Activated T-helper 9 cell treated with anti-CD3 and anti-CD28 coated beads, Interleukin-2, amount 50 U/mL, for 16 hours (primary cell): Measurements from ENCODE around the gene CXCL10.
"Not testable (repeated sequence)": the region's sequence is repeated elsewhere in the genome, so short reads cannot be mapped to it uniquely, and the experiment has no call there.

Experiments used
- DNase-seq: peaks from one replicate; pipeline ENCODE4 v3.0.0-alpha.2; 2020; ENCODE audit warnings: low read depth

The CXCL10 gene

DNA sequence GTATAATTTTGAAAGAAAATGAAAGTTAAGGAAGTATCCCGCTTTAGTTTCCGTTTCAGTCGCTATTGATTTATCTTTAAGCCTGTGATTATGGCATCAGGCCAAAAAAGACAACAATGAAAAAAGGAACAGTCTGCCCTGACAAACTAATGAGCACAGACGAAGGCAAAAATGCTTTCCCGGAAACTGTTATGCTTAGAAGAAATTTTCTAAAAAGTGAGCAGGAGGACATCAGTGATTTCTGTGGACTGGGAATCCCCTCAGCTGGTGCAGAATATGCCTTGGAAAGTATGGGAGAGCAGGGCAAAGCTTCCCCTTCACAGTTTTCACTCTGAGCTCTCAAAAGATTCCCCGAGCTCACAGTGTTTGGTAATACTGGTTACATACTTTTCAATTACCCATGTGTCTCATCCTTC, 5.1 kb upstream of the CXCL10 start:
- no peak for DNase-seq

DNA sequence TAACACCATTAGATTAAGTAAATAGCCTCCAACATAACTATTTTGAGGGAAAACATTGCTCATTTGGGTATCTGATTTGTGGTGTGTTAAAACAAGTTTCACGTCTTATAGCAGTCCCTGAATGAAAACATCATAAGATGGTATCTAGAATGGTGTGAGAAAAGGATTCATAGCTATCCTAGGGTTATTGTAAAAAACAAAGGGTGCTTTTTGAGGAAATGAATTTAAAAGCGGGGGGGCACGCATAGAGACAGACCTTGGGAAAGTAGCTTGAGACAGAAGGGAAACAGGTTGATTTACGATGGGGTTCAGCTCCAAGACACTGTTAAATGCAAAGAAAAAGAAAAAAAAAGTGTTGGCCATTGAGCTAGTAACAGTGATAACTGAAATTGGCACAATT, 768 bp upstream of the CXCL10 start:
- DNase-seq: no peak

DNA sequence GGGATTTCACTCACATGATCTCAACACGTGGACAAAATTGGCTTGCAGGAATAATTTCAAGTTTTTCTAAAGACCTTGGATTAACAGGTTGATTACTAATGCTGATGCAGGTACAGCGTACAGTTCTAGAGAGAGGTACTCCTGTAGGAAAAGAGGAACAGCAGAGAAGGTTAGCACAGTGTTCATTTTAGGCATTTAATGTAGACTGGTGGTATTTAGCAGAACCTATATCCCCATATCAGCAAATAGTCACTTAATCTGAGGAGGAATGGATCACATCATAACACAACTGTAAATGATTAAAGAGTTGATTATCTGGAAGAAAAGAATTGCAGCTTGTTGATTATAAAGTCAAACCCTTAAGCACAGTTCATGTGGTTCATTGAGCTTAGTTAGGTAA, 620 bp downstream of the CXCL10 start:
- no peak for DNase-seq

DNA sequence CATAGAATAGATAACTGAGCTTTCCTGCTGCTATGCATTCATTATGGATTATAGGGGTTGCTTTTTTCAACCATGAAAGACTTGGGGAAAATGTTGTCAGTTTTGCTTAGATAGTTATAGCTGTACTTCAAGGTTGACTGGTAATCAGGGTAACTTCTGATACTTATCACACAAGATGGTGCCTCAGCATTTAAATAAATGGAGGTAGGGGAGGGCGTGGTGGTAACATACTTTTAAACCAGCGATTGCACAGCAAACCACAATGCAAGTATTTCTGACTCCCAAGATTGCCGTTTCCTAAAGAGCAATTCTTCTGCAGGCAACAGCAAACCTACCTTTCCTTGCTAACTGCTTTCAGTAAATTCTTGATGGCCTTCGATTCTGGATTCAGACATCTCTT, 1.3 kb downstream of the CXCL10 start:
- DNase-seq: no peak

DNA sequence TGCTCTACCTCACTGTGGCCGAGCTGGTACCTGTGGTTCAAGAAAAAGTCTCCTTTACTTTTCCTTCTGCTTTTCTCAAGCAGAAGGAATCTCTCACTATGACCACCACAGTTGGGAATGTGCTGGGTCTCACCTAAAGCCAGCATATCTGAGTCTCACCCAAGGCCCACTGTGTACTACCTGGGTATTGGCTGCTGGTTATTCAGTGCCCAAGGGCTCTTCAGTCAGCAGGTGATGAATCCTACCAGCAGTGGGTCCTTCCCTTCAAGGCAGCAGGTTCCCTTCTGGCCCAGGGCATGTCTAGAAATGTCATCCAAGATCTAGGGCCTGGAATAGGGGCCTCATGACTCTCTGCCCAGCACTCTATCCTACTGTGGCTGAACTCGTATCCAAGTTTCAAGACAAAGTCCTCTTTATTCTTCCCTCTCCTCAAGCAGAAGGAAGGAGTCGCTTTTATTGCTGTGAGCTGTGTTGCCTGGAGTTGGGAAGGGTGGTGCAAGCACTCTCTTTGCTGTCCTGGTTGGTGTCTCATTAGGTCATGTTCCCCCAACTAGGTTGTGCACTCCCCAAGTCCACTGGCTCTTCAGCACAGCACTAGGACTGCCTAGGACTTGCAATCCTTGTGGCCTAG, 6.1 kb downstream of the CXCL10 start:
- no peak for DNase-seq

DNA sequence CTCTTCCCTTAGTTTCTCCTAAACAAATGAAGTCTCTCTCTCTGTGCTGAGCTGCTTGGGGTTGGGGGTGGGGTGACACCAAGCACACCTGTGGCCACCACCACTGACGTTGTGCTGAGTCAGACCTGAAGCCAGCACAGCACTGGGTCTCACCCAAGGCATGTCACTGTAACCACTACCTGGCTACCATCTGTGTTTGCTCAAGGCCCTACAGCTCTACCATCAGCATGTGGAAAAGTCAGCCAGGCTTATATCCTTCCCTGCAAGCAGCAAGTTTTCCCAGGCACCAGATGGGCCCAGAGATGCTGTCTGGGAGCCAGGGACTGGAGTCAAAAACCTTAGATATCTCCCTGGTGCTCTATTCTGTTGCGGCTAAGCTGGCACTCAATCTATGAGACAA, 6.9 kb downstream of the CXCL10 start:
- no peak for DNase-seq

DNA sequence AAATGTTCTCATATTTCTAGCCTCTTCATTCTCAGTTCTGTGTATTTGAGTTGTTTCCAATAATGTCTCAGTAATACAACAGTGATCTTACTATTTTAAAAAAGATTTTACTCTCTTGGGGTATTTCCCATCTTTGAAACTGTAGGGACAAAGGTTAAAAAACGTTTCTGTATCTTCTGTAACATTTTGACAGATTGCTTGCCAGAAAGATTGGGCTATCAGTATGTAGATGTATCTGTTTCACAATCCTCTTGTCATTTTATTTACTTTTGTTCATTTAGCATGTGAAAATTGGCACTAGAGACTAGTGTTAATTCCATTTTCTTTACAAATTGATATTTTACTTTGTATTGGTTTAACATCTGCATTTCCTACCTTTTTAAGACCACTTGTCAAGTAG, 9.8 kb downstream of the CXCL10 start:
- no peak for DNase-seq

DNA sequence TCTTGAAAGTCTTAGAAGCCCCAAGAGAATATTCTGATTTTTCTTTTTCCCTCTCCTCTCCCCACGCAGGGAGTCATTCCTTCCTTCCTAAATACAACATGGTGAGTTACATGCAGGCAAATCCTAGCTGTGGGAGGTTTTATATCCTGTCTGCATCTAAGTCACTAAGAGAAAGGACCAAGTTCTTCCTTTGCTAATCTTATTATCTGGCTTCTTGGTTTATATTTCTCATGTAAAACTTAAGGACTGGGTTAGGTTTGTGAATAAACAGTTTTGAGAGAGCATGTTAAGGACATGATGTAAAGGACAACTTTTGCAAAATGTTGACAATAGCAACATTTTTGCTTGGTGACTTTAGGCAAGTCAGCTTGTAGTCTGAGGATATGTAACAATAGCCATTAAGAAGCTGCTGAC, 10.9 kb downstream of the CXCL10 start:
- DNase-seq: no peak

DNA sequence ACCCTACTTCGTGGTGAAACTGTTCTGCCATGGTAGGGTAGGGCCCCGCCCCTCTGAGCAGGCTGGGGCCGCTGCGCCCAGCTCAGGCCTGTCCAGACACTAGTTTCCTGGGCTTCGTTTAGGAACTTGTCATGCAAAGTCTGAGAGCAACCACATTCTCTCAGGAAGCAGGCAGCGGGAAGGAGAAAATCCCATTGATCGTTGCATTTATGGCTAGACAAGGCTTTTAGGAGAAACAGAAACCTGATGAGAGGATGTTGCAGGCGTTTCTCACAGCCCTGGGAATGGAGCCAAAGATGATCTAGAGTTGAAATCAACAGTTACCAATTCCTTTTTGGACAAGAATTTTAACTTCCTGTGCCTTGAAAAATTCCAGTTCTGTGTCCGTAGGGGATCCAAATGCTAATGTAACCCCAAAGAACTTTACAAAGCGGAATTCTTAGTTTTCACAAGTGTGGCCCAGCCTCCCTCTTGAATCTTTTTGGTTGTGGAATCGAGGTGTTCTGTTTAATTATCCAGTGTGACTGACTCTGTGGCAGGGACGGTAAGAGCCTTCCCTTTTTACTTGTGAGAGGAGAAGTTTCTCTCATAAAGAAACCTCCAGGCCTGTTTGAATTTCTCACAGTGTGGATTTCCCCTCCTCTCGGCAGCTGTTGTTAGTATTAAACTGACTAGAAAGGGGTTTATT, 11.5 kb downstream of the CXCL10 start:
- DNase-seq: no peak

DNA sequence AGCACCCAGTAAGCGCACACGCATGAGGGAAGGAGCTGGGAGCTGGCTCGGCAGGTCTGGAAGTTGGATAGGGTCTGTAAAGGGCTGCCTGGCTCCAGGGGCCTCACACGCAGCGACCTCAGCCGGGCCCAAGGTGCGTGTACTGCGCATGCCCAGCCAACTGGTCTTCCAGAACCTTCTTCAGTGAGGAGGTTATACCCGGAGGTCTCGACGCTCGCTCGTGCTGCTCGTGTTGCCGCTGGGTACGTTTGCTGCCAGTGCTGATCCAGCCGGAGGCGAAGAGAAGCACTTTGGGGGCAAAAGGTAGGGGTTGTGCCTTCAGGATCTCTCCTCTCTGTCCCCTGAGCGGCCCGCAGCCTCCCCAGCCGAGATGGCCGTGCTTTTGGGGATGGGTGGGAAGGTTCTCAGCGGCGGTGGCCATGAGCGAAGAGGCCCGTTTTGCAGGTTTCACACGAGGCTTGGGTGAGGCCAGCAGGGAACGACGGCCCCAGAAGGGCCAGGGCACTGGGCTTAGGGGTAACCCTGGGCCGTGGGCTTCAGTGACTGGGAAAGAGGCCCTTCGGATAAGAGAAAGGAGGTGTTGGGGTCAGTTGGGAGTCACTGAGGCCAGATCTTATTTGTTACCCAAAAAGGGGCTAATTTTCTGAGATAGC, 12.2 kb downstream of the CXCL10 start:
- no peak for DNase-seq

DNA sequence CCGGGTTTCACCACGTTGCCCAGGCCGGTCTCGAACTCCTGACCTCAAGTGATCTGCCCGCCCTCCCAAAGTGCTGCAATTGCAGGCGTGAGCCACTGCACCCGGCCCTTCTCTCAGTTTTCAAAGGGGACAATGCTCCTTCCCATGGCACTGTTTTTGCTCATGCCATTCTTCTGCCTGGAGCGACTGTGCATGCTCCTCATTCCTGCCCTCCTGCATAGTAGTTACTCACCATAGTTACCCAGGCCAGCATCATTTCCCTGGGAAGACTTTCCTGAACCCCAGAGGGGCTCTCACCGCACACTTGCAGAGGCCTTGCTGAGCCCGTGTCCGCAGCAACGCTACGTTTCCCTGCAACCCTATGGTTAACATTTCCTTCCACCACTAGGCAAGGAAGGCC, 12.7 kb downstream of the CXCL10 start:
- no peak for DNase-seq

DNA sequence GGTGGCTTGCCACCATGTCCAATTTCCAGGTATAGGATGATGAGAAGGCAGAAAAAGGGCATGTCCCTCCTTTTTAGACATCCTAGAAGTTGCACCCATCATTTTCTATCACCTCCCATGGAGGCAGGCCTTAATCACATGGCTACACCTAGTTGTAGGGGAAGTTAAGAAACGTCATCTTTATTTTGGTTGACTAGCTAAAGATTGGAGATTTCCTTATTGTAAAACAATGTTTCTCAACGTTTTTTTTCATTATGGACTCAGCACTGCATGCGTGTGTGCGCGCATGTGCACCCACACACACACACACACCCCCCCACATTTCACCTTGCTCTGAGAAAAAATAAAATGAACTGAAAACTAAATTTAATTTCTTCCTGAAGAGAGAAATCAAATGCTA, 14.0 kb downstream of the CXCL10 start:
- DNase-seq: no peak

DNA sequence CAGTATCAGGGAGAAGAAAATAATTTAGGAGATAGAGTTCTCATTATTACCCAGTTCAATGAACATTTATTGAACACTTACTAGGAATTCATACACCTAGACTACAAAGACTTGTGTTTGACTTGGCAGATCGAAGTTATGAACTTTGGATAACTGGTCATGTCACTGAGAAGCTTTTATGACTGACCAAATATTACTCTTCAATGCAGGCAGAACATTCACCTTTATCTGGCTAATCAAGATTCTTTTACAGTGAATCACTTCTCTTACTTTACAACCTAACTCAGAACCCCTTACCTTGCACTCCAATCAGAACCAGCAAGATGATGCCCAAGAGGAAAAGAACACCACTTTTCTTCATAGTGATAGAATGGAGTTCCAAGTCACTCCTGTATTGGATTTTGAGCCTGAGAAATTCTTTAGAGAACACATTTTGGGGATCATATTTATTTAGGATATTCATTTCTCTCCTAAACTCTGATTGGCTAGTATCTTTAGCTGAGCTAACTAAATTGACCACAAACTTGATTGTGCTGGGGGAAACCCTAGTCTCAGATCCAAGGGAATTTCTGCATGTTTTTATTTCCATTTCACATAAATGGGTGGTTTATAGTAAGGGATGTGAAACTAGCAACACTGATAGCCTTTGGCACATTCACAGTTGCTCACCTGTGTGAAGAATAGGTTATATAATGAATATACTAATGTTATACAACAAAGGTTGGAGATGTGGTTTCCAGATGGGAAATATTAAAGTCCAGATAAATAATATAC, 16.0 kb downstream of the CXCL10 start, which contains the start of gene CXCL9:
TSS of gene CXCL9 (minus strand) at position 421 of the 774 bp plus-strand sequence. CDS start at position 361, 60 bp downstream.
- DNase-seq: no peak

DNA sequence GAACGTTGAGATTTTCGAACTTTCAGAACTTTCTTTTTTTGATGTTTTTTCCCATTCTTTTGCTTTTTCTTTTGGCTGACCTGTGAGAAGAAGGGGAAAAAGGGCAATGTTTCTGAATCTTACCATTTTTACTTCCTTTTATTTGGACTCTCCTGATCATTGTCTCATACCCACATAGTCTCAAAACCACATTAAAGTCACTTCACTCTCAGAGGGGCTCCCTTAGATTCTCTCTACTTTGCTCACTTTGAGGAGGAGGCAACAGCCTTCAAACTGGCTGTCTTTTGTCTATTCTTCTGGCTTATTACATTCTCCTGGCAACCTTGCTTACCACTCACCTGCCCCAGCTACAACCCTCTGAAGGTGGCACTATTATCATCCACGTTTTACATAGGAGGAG, 19.7 kb downstream of the CXCL10 start:
- no peak for DNase-seq

DNA sequence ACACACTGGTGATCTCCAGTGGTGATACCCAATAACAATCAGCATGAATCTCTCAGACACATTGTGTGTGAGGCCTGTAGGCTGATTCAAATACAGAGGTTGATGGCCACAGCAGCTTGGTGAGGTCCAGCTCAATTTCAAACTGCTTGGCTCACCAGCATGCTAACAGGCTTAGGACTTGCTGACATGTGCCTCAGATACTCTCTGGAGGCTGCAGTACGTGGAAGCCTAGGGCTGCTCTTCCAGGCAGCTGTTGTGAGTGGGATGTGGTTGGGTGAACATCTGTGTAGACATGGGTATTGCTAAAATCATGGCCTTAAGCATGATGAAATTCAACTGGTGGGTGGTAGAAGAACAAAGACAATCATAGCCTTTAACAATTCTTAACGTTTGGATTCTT, 20.3 kb downstream of the CXCL10 start:
- DNase-seq: no peak

DNA sequence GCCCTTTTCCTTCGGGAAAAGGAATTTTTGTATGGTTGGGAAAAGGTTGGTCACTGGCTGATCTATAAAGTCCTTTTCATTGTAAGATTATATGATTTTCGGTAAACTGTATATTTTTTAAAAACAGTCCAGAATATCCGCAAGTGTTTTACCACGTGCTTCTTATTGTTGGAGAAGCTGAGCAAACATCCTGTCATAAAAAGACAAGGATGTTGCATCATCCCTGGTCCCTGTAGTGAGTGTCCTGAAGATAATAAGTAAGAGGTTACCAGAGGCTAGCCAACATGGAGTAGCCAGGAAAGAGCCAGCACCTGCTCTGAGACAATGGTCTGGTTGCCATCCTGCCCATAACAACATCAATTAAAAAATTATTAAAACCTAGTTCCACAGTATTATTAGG, 21.1 kb downstream of the CXCL10 start:
- DNase-seq: no peak

DNA sequence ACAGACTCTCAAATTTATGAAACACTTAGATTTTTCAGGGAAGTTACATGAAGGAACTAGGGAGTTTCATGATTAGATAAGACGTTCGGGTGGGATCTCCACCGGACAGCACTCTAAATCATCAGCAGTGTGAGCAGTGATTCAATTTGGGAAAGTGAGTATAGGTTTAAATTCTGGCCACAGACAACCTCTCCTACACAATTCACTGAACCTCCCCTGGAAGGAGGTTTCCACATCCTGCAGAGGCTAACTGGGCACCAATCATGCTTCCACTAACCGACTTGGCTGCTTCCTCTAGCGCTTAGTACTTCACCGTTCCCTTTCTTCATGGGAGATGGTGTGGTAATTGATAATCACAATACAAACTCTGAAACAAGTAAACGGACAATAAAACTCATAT, 21.6 kb downstream of the CXCL10 start:
- DNase-seq: no peak

DNA sequence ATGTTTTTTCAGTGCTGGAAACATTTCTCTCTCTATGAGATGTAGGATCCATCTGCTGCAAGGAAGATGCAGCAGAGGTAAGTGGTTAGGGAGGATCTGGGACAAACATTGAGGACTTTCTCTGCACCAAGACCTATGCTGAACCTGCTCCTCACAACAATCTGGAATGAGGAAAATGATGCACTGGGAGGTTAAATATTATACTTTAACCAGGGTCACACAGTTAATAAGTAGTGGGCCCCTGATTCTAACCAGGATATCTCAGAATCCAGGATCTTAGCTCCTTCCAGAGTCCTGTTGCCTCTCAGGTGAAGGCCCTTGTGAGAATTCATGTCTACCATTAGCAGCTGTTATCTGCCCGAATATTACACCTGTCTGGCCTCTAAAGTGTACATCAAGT, 23.0 kb downstream of the CXCL10 start:
- DNase-seq: no peak

DNA sequence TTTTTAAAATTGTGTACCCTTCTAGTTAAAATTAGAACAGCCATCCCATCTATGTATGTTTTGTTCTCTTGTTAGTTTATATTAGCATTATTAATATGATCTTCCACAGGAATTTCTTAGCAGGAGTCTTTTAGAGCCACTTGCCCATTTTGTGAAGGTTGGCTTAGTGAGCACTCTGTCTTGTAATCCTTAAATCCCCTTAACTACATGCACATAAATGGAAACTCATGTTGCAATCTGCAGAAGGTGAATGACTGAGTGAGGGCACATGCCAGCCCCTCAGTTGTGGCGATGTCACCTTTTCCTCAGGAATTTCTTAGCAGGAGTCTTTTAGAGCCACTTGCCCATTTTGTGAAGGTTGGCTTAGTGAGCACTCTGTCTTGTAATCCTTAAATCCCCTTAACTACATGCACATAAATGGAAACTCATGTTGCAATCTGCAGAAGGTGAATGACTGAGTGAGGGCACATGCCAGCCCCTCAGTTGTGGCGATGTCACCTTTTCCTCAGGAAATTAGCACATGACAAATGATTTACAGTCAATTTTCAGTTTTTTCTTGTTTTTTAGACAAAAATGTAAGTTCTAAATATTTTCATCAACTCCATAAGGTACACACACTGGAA, 24.7 kb downstream of the CXCL10 start:
- not testable (repeated sequence) for DNase-seq

DNA sequence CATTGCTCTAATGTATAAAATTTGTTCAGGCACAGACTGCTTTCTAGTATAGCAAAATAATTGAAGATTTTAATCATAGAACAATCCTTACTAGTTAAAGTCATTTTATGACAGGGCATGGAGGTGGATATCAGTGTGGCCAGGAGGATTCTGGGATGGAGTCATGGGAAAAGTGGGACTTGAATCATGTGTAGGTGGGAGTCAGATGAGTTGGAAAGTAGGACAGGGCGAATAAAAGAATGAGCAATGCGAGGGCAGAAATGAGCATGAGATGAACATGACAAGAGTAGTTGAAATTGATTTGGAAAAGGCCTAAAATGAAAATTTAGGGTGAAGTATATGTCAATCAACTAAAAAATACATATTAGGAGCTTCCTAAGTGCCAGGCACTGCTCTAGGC, 25.4 kb downstream of the CXCL10 start:
- DNase-seq: no peak

DNA sequence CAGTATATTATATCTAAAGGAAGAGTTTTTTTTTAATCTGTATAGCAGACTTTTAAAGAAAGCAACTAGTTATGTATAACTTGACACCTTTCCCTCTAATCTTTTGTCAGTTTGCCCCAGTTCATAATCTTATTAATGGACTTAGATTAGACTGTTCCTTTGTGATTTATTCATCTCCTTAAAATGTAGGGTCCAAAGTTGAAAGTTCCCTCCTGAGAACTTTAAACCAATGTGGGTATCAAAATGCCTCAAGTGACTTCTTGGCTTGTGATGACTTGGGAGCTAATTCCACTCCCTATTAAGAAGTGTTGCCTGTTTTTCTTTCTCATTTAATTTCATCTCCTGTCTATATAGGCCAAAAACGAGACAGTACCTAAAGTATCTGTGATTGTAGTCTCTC, 26.2 kb downstream of the CXCL10 start:
- DNase-seq: no peak

DNA sequence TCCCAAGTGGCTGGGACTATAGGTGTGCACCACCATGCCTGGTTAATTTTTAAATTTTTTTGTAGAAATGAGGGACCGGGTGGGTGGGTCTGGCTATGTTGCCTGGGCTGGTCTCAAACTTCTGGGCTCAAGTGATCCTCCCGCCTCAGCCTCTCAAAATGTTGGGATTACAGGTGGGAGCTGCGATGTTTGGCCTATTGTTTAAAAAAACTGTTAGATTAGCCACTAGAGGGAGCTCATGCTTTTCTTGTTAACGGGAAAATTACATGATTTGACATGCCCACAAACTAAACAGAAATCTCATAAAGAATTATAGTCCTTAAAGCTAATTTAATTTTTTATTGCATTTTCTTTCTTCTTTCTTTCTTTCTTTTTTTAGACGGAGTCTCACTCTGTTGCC, 27.6 kb downstream of the CXCL10 start:
- no peak for DNase-seq
